ENCODE results near the gene SERINC1. TPM values are rescaled to one million over a fixed set of nuclear protein-coding genes. Genes with fewer than 3 reads are reported as not detected.
"Not testable (repeated sequence)": the region's sequence is repeated elsewhere in the genome, so short reads cannot be mapped to it uniquely, and the experiment has no call there.

Gene SERINC1
- 132 TPM for total RNA-seq

DNA sequence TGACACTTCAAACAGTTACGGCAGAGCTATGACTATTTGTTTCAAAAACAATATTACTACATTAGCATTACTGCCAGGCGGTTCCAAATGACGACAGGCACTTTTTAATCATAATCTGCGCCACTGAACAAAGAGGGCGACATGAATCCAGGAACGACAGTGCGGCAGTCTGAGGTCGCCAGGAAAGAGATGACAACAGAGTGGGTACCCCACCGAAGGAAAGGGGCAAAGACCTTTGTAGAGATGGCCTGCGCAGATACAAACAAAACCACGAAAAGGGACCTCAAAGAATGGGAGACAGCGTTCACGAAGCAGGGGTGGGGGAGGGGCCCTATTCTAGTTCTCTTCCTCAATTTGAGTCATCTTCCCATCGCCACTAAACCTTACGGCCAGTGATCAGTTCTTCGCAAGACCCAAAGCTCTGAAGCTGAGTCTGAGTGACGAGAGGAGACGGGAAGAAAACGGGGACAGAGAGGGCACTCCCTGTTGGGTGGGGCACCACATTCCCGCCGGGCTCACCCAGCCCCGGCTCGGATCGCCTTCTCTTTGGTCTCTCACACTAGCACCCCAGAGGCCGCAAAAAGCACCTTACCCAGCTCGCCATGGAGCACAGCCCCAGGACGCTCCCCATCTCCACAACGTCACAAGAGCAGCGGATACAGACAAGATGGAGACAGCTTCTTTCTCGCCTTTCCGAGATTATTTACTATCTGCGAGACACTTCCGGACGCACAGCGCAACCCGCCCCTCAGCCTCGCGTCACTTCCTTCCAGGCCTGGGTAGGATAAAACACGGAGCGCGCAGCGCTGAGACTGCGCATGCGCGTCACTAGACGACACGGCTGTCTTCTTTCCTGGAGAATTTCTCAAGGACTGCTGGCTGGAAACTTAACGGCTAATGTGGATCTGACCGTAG, at the start of gene SERINC1:
SERINC1 (minus strand) TSS at position 701 of the 915 bp plus-strand sequence; CDS start at position 631, 70 bp downstream.
- peak; percentile 96 for DNase-seq (ENCODE audit: low spot score)

DNA sequence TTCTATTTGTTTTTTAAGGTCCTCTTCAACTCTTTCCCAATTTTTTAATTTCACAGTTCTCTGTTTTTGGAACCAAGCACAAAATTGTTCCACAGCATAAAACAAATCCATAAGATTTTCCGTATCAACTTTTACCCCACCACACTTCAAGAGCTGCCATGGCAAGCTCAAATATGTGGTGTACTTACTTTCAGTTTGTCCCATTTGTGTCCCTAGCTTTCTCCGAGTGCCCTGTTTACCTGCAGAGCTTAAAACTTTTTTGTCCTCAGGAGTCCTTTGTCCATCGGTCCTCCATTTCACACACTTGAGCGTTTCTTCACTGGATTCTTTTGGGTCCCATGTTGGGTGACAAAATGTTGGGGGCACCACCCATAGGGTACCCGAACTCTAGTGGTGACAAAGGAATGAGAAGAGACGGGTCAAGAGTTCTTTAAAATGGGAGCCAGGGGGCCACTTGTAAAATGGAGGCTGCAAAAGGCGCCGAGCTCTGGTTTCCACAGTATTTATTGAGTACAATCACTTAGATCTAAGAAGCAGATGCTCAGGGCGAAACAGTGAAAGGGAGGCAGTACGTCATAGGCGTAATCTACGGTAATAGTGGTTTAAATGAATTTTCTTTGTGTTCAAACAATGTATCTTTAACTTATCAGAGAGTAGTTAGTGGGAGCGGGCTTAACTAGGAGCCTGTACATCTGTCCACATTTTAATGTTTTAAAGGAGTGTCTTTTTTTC, 39.8 kb upstream of the SERINC1 start:
- no peak for DNase-seq (ENCODE audit: low spot score)

DNA sequence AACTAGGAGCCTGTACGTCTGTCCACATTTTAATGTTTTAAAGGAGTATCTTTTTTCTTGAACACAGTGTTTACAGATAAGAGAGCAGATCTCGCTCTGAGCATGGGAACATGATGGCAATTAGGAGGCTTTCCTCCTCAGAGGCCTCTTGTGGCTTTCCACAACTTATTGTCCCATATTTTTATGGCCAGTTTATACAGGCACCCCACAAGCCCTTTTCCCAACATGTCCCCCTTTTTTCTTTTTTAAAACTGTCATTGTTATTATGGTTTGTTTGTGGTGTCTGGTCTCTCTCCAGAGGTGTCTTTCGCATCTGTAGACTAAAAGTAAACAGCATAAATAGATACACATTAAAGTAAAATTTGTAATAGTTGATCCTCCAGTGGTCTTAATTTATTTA, 33.6 kb upstream of the SERINC1 start:
- not testable (repeated sequence) for DNase-seq (ENCODE audit: low spot score)

DNA sequence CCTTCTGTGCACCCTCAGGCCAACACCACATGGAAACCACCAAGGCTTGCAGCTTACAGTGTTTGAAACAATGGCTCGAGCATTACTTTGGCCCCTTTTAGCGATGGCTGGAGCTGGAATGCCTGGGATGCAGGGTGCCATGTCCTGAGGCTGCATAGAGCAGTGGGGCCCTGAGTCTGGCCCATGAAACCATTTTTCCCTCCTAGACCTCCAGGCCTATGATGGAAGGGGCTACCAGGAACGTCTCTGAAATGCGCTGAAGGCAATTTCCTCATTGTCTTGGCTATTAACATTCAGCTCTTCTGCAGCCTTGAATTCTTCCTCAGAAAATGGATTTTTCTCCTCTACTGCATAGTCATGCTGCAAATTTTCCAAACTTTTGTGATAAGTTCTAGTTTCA, 29.9 kb upstream of the SERINC1 start:
- DNase-seq (ENCODE audit: low spot score) = no peak

DNA sequence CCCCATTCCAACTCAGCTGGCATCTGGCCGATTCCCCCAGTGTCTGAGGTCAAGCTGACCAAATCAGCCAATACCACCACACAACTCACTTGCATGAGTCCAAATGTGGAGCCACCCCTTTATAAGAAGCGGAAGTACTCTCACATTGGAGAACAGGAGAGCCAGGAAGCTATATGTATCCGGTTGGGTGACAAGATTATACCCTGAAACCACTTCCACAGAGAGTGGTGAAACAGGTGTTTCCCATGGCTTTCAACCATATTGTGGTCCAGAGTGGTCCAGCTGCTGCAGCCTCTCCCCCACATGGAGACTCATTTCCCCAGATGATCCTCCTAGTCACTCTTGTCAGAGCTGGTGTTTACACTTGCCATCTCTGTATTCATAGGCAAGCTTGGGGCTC, 24.0 kb upstream of the SERINC1 start:
- no peak for DNase-seq (ENCODE audit: low spot score)

DNA sequence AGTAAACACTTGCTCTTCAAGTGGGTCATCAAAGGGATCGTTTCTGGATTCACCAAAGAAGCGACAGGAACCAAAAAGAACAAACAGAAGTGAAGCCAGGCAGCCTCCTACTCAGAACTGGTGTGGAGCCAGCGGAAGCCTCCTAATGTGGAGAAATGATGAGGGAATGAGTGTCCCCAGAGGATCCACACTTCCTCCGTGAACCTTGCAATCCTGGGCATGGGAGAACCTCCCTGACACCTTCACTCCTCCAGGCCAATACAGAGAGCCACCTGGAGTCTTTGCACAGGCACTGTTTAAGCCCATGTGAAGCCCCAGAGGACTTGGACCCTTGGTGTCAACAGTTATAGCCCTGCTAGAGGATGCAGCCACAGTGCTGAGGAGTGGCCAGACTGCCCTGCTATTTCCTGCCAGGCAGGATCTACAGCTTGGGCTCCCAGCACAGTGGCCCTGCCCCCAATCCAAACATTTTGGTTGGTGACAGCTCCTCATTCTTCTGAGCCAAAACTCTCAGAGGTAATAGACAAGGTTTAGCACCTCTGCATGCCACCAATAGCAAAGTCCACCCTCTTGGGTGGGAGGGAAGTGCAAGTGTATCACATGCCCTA, 23.2 kb upstream of the SERINC1 start:
- DNase-seq (ENCODE audit: low spot score) = peak; percentile 64

DNA sequence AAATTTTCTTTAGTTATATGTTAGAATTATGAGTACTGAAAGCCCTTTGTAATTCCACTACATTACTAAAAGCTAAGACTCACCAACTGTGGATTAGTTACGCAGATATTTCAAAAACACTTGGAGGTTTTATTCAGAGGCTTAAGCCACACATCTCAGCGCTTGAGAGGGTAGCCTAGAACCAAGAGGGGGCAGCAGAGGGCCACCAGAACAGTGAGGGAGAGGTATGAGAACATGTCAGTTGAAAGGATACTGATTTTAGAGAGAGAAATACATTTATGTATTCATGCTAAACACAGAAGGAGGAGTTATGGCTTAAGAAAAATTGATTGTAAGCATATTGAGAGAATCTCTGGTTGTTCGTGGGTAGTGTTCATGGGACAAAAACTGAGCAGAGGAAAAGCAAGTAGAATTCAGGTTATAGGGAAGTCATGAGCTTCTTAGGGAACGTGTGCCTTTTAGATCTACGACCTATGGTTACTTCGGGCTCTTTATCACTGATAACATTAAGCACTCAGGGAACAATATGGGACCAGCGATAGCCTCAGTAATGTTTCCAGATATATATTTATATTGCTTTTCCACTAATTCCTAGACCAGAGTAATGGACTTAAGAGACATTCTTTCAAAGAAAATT, 20.4 kb upstream of the SERINC1 start:
- peak; percentile 74 for DNase-seq (ENCODE audit: low spot score)

DNA sequence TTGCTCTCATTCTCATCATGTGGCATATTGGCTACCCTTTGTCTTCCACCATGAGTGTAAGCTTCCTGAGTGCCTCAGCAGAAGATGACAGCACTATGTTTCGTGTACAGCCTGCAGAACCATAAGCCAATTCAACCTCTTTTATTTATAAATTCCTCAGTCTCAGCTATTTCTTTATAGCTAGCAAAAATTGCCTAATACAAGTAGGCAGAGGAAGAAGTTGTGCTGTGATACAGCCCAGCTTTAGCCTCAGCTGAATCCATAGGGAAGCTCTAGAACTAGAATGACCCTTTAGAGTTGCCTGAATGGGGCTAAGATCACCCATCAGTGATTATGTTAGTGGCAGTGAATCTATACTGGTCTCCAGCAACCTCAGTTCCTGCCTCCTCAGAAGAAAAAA, 19.0 kb upstream of the SERINC1 start:
- DNase-seq (ENCODE audit: low spot score) = no peak

DNA sequence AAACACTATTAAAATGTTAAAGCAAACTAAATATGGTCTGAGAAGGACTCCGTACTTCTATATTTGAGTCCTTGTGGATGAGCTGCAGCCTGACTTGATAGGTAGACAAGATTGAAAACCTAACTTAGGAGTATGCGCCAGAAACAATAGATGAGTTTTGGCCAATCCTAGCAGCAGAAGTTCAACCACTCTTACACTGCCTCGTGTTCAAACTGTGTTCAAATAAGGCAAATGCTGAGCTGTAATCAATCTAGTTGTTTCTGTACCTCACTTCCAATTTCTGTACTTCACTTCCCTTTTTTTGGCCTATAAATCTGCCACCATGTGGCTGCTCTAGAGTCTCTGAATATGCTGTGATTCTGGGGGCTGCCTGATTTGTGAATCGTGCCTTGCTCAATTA, 13.2 kb upstream of the SERINC1 start:
- no peak for DNase-seq (ENCODE audit: low spot score)

DNA sequence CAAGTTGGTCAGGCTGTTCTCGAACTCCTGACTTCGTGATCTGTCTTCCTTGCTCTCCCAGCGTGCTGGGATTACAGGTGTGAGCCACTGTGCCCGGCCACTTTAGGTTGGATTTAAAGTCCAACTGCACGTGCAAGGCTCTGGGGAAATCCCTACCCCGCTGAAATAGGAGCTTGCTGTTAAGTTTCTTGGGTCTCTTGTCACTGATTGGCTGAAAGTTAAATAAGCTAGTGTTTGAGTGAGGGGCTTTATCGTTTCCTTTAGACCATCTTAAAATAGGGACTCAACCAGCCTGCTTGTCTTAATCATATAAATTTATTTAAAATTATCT, 11.1 kb upstream of the SERINC1 start:
- no peak for DNase-seq (ENCODE audit: low spot score)

DNA sequence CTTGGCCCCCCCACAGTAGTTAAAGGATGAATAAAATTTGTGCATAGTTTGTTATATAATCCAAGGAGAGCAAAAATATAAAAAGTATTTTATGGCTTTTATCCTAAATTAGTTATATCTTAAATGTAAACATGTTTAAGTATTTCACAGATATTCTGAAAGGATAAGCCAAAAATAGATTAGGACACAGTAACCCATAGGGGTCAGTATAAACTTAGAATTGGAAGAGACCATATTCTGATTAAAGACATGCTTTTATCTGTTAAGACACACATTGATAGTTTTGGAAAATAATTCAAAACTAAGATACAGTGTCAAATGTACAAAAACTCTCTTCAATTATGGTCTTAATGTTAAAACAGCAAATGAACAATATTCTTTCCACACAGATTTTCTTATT, 4.5 kb upstream of the SERINC1 start:
- no peak for DNase-seq (ENCODE audit: low spot score)

DNA sequence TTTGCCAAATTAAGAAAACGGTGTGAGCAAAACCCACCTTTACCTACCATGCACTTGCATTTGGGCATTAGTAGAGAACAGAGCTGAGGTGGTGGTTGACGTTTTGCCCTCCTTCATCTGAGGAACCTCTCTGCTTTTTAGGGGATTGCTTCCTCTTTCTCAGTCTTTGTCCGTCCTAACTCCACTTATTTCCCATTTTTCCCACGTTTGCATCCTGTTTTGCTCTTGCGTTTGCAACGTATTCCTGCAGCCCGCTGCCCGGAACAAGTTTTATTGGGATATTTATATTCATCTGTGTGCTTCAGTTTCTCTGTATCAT, 374 bp upstream of the SERINC1 start:
- no peak for DNase-seq (ENCODE audit: low spot score)

DNA sequence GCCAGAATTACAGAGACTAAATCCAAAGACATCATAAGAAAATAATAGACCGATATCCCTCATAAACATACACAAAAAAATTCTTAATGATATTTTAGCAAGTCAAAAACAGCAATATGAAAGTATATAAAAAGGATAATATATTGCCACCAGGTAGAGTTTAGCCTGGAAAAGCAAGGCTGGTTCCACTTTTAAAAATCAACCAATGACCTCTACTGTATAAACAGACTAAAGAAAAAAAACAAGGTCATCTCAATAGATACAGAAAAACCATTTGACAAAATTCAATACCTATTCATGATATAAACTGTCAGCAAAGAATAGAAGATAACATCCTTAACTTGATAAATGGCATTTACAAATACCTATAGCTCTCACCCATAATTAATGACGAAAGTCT, 9.7 kb downstream of the SERINC1 start:
- DNase-seq (ENCODE audit: low spot score) = no peak

DNA sequence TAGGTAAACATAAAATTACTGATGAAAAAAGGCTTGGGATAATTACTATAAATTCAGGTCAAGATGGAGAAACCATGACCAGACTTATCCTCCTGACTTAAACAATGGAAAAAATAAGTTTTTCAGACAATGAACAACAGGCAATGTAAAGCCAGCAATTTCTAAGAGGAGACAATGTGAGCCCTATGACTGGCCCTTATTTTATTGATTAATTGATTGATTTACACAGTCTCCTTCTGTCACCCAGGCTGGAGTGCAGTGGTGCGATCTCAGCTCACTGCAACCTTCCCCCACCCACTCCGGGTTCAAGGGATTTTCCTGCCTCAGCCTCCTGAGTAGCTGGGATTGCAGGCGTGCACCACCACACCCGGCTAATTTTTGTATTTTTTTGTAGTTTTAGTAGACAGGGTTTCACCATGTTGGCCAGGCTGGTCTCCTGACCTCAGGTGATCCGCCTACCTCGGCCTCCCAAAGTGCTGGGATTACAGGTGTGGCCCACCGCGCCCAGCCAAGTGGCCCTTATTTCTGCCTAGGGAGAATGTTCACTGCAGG, 11.7 kb downstream of the SERINC1 start:
- not testable (repeated sequence) for DNase-seq (ENCODE audit: low spot score)

DNA sequence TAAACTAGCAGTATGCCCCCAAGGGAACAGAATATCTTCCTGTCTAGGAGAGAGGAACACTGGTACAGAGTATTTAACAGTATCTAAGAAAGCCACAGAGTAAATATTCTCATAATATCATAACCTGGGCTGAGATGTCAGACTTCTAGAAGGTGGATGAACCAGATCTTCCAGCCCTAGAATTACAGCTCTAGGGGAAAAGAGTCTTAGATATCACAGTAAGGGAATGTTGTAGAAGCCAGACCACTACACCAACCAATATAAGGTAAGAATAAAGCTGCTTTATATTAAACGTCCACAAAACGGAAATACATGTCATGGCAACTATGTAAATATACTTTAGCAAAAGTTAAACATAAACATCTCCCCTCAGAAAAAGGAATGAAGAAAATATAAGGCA, 12.4 kb downstream of the SERINC1 start:
- DNase-seq (ENCODE audit: low spot score) = no peak

DNA sequence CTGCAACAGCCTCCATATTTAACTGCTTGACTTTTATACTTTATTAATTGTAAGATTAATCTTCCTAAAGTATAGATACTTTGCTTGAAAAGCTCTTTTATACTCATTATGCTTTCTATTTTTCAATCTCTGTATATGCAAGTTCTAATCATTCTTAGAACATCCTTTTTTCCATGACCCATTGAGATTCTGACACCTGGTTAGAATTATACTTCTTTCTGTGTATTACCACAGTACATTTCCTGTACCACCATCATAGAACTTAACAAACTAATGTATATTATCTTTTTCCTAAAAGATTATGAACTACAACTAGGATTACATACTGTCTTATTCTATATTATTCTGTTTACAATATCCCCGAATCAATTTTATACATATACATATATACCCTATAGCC, 13.5 kb downstream of the SERINC1 start:
- no peak for DNase-seq (ENCODE audit: low spot score)

DNA sequence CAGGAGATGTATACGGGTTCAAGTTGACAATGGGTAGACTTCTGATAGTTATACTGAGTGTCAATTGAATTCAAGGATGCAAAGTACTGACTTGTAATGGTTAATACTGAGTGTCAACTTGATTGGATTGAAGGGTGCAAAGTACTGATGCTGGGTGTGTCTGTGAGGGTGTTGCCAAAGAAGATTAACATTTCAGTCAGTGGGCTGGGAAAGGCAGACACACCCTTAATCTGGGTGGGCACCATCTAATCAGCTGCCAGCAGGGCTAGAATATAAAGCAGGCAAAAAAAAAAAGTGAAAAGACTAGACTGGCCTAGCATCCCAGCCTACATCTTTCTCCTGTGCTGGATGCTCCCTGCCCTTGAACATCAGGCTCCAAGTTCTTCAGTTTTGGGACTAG, 16.5 kb downstream of the SERINC1 start:
- not testable (repeated sequence) for DNase-seq (ENCODE audit: low spot score)

DNA sequence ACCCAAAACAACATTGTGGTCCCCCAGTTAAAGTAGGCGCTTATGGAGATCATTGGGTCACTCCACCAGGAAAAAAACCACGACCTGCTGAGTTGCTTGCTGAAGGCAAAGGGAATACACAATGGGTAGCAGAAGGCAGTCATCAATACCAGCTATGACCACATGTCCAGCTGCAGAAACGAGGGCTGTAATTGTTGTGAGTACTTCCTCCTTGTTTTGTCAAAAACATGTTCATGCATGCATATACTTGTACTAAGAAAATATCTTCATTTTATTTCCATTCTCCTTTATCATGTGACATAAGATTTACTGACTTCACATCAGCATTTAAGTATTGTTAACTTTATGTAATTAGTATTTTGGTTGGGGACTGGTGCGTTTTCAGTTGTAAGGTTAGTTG, 16.9 kb downstream of the SERINC1 start:
- no peak for DNase-seq (ENCODE audit: low spot score)

DNA sequence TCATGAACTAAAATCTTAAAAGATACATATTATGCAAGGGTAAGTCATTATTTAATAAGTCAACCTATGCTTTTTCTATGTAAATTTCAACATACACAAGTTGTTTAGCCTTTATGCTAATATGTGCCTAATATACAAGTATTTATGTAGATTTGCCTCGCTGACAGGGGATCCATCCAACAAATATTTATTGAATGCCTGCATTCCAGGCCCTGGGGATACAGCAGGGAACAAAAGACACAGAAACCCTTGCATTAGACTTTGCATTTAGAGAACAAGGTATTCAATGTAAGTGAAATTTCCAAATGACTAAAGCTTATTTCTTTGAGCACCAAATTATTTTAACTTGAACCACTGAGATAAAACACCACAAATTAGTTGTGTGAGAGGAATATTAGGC, 19.1 kb downstream of the SERINC1 start:
- DNase-seq (ENCODE audit: low spot score) = no peak

DNA sequence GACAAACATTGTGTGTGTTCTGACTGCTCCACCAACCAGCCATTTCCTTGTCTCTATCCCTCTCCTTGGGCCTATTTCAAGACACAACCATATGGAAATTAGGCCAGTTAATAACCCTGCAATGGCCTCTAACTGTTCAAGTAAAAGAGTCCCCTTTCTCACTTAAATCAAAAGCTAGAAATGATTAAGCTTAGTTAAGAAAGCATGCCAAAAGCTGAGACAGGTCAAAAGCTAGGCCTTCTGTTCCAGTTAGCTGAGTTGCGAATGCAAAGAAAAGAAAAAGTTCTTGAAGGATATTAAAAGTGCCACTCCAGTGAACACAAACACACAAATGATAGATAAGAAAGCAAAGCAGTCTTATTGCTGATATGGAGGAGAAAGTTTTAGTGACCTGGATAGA, 22.5 kb downstream of the SERINC1 start:
- DNase-seq (ENCODE audit: low spot score) = no peak

DNA sequence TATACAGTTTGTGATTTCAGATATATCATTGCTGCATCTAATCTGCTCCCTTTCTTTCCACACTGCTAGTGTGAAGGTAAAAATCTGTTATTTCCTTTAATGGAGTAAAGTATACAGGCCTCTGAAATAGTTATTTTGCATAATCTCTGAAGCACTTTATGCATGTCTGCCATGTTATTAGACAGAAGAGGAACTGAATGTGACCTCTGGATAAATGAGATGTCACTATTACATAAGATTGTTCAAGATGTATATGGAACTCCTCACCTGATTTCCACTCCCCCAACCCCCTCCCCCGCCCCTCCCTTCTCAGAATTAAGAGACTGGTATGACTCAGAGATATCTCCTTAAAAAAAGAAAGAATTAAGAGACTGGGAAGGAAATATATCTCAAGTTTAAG, 26.3 kb downstream of the SERINC1 start:
- DNase-seq (ENCODE audit: low spot score) = no peak

DNA sequence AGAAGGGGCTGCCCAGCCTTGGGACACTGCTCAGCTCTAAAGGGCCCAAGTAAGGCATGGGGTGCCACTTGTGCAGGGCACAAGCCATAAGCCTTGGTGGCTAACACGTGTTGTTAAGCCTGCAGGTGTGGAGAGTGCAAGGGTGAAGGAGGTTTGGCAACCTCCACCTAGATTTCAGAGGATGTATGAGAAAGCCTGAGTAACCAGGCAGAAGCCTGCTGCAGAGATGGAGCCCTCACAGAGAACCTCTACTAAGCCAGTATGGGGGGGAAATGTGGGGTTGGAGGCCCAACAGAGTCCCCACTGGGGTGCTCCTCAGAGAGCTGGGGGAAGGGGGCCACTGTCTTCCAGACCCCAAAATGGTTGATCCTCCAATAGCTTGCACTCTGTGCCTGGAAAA, 32.6 kb downstream of the SERINC1 start:
- no peak for DNase-seq (ENCODE audit: low spot score)

Measured in ureter (tissue), 1 donor.